MV-4-11 (cell line): ENCODE measurements around the gene KLC3.
"Not testable (repeated sequence)": the region's sequence is repeated elsewhere in the genome, so short reads cannot be mapped to it uniquely, and the experiment has no call there.

Source experiments
- DNase-seq: peaks from one replicate; lab custom pipeline; 2025; lab: John Stamatoyannopoulos, UW

The KLC3 gene

DNA sequence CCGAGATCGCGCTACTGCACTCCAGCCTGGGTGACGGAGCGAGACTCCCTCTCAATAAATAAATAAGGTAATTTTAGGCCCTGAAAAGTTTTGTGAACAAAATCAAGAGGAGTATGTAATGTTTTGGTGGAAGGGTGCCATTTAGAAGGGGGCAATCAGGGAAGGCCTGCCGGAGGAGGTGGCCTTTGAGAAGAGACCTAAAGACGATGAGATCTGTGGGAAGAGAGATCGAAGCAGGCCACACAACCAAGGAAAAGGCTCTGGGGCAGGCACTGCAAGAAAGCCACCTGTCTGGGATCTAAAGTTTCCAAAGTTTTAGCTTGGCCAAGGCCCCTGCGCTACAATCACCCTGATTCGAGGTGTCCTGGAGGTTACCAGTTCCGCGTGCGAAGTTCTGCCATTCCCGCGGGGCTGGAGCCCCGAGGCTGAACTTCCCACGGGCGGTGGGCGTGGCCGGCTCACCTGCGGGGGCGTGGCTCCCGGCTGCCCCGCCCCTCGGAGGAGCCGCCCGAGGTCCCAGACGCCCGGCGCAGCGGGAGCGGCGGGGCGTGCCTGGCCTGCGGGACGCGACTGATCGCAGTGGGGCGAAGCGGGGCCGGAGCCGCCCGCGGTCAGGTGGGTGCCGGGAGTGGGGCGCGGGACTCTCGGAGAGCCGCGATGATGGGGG is at the start of gene KLC3:
KLC3 (plus strand) TSS at position 519 of the 667 bp plus-strand sequence. CDS start 4,792 bp downstream, outside the sequence.
- DNase-seq = no peak

DNA sequence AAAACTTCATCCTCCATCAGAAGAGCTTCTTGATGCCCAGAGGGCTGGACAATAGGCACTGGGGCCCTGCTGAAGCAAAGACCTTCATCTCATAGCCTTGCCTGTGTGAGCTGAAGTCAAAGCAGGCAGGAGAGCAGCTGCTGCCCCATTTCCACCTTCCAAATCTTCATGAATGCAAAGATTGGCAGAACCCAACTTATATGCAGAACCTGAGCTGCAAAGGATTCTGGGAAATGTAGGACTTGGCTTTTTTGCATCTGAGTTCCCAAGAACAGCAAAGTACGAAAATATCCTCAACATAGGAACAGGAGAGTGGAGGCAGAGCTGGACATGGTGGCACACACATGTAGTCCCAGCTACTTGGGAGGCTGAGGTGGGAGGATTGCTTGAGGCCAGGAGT is 48.7 kb upstream of the KLC3 start:
- DNase-seq = no peak

DNA sequence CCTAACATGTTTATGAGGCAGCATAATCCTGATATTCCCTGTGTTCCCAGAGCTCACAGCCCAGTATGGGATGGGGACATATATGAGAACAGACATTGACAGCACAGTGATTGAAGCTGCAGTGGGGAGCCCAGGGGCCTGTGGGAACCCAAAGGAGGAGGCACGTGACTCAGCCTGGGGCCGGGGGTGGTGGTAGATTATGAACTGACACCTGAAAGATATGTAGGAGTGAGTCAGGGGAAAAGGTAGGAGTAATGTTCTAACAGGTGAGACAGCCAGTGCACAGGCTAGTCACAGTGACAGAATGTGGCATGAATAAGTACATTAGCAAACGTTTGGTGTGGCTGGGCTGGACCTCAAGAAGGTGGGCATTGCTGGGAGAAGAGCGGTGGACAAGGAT is 46.9 kb upstream of the KLC3 start:
- DNase-seq = no peak

DNA sequence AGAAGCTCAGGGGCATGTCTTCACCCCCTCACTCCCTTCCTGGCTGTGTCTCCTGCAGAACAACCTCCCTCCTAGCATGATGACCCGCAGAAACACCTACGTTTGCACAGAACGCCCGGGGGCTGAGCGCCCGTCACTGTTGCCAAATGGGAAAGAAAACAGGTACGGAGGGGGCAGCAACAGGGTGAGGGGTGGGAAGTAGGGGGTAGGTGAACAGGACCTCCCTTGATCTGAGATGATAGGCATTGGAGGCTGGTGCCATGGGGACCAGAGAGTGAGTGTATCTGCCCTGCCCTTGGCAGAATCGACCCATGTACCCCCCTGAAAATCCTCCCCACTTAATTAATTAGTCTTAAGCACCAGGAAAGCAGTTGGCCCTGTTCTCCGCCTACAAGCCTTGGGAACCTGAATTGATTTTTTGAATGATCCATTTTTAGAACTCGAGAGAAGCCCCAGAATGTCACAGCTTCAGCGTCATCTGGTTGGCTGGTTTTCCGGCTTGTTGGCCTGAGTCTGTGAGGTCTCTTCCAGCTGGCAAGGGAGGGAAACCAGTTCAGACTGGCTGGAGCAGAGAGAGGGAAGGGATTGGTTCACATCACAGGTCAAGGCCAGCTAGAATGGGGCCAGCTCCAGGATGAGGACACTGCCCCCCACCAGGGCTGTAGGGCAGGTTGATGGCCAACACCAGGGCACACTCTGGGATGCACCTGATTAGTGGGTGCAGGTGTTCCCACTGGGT is 46.1 kb upstream of the KLC3 start:
- no peak for DNase-seq

DNA sequence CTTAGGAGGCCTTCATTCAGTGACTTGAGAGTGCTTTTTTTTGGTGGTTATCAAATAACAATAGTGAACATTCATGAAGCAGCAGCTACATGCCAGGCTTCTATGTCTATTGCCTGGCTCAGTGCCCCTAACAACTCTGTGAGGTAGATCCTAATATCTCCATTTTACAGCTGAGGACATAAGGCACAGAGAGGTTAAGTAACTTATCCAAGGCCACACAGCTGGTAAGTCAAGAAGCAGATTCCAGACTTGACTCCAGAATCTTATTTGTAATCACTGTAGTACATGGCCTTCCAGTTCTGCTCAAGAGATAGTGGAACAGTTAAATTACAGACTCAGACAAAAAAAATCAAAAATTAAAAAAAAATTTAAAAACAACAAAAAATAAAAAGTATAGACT is 44.7 kb upstream of the KLC3 start:
- no peak for DNase-seq

DNA sequence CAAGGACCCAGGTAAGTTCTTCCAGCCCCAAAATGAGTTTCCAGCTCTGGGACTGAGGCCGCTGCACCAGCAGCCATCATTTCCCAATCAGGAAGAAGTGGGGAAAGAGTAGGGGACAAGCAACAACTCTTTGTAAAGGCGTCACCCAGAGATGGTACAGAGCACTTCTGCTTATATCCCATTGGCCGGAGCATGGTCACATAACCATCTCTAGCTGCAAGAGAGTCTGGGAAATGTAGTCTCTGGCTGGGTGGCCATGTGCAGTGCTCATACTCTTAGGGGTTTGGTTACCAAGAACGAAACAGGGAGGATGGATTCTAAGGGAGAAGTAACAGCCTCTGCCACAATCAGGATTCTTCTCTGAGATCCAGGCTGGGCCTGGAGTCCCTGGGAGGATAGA is 44.2 kb upstream of the KLC3 start:
- DNase-seq = peak; percentile 70

DNA sequence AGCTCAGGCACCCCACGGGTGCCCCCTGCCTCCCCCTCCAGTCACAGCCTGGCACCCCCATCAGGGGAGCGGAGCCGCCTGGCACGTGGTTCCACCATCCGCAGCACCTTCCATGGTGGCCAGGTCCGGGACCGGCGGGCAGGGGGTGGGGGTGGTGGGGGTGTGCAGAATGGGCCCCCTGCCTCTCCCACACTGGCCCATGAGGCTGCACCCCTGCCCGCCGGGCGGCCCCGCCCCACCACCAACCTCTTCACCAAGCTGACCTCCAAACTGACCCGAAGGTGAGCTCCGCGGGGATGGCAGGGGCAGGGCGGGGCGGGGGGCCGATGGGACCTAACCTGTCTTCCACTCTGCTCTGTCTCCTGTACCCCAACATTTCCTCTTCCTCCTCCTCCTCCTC is 42.9 kb upstream of the KLC3 start:
- DNase-seq = no peak

DNA sequence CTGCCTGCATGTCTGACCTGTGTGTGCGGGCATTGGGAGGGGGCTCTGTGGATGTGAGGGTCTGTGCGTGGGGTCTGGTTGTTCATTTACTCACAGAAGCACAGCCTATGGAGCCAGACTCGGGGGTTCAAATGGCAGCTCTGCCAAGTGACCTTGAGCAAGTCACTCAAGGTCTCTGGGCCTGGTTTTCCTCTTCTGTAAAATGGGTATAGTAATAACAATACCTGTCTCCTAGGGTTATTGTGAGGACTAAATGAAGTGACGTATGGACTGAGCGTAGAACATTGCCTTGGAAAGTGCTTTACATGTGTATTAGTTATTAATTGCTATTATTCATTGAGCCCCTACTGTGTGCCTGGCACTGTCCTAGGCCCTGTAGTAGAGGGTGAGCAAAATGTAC is 42.3 kb upstream of the KLC3 start:
- no peak for DNase-seq

DNA sequence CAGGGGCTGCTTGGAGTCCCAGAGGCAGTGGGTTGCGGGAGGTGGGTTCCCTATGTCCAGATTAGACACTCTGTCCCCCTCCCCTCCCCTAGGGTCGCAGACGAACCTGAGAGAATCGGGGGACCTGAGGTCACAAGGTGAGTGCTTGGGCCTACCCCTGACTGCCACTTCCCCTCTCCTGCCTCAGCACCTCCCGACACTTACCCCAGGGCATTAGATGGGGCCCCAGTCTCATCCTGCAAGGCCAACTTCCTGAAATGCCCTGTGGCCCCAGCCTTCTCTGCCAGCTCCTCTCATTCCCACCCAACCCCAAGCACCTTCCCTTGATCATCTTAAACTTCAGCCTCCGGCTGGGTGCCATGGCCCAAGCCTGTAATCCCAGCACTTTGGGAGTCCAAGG is 40.8 kb upstream of the KLC3 start:
- DNase-seq = no peak

DNA sequence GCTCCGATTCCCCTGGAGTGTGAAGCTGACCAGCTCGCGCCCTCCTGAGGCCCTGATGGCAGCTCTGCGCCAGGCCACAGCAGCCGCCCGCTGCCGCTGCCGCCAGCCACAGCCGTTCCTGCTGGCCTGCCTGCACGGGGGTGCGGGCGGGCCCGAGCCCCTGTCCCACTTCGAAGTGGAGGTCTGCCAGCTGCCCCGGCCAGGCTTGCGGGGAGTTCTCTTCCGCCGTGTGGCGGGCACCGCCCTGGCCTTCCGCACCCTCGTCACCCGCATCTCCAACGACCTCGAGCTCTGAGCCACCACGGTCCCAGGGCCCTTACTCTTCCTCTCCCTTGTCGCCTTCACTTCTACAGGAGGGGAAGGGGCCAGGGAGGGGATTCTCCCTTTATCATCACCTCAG is 38.1 kb upstream of the KLC3 start:
- no peak for DNase-seq

DNA sequence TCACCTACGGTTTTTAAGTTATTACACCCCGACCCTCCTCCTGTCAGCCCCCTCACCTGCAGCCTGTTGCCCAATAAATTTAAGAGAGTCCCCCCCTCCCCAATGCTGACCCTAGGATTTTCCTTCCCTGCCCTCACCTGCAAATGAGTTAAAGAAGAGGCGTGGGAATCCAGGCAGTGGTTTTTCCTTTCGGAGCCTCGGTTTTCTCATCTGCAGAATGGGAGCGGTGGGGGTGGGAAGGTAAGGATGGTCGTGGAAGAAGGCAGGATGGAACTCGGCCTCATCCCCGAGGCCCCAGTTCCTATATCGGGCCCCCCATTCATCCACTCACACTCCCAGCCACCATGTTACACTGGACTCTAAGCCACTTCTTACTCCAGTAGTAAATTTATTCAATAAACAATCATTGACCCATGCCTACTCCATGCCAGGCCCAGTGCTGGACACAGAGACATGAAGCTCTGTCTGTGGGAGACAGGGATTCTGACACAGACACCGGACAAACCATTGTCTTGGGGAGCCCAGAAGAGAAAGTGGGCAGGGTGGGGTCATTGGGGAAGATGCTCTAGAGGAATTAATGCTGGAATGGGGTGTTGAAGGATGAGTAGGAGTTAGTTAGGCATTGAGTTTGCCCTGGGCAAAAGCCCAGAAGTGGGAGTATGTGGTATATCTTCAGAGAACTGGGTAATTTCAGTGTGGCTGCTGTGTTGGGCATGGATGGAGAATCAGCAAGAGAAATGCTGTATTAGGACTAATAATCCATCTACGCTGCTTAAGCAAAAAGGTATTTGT is 37.1 kb upstream of the KLC3 start:
- DNase-seq = no peak

DNA sequence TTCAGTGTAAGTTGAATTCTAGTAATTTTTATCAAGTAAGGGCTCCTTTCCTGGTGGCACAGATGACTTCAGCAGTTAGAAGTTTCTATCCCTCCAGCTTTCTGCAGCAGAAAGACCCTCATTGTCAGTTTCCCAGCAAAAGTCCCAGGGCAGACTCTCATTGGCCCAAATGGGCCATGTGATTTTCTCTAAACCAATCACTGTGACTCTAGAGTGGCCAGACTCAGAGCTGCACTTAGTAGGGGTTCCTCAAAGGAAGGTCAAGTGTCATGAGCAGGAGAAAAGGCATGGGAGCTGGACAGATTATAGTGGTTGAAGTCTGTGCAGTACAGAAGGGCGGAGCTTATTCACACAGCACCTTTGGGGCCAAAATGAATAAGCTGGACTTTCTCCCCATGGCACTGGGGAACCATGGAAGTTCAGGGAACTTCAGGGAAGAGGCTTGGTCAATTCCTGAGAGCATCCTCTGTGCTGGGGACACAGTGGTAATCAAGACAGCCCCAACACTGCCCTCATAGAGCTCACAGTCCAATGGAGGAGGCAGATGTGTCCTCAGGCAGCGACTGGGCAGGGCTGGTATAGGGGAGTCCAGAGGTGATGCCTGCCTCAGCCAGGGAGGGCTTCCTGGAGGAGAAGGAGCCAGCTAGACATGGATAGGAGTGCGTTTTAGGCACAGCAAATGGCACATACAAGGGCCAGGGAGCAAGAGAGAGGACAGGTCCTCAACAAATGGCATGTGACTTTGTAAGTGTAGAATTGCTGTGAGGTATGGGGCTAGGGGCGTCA is 36.2 kb upstream of the KLC3 start:
- no peak for DNase-seq

DNA sequence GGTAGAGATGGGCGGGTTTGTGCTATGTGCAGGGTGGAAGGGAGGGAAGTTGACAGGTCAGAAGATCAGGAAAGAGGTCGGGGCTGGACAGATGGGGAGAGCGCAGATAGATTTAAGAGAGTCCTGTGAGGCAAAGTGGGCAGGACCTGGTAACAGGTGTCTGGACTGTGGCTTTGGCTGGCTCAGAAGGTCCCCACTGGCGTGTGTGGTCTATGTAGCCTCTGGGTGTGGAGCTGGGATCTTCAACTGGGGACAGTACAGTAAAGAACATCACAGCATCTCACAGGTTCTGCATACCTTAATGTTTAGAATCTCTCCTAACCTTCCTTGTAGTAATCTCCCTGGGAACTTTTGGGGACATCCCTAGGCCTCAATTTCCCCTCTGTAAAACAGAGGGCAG is 35.5 kb upstream of the KLC3 start:
- no peak for DNase-seq

DNA sequence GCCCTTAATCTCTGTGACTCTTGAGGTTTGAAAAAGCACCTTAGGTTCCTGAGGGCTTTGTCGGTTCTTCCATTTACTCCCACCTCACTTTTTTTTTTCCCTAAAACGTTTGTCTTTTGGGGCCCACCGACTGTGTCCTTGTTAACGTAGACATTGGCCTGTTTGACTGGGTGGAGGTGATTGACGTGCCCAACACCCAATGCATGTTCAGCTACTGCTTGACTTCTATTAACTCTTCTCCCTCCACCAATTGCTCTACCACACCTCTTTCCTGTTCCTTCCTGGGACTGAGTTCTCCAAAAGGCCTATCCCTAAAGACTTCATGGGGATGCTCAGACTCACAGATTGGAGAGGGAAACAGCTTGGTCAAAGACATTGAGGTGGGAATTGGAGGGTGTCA is 35.1 kb upstream of the KLC3 start:
- DNase-seq = no peak

DNA sequence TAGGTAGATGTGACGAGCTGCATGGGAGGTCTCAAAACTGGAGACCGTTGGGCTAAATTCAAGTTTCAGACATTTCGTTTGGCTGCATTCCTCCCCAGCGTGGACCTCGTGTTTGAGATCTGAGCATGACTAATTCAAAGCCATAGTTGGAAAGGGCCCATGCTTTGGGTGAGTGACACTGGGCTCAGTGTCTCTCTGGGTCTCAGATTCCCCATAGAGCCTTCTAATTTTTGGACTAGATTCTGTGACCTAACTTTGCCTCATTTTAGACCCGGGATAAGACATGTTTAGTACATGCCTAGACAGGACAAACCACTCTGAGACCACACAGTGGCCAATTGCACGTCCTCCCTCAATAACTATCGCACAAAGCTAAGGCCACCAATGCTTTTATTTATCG is 34.5 kb upstream of the KLC3 start:
- DNase-seq = no peak

DNA sequence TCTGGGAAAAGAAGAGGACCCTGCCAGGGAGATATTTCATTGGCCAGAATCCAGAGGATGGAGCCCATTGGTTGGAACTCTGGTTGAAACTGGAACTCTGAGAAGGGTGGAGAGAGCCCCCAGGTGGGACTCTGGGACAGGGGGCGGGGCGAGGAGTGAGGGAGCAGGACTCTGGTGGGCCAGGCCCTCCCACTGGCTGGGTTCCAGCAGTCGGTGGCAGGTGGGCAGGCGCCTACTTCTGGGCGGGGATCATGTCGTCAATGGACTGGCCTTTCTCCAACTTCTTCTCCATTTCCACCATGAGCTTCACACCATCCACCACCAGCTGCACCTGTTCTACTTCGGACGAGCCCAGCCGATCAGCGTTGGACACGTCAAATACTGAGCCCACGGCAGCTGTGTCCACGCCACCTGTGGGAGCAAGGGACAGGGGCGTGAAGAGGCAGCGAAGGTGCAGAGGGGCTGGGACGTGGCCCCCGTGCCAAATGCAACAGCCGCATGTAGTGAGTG is 34.0 kb upstream of the KLC3 start:
- no peak for DNase-seq

DNA sequence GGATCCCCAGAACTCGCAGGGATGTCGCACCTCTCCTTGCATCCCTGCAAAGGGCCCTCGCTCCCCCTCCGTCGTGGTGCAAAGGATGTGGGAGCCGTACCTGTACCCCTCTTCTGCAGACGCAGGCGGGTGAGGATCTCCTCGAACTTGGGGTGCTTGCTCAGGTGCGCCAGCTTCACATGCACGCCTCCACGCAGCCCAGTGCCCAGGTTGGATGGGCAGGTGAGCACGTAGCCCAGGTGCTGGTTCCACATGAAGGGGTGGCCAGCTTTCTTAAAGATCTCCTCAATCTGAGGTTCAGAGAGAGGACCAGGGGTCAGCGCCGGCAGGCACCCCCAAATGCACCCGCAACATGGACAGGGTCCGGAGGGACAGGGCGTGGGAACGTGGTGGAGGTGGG is 33.2 kb upstream of the KLC3 start:
- no peak for DNase-seq

DNA sequence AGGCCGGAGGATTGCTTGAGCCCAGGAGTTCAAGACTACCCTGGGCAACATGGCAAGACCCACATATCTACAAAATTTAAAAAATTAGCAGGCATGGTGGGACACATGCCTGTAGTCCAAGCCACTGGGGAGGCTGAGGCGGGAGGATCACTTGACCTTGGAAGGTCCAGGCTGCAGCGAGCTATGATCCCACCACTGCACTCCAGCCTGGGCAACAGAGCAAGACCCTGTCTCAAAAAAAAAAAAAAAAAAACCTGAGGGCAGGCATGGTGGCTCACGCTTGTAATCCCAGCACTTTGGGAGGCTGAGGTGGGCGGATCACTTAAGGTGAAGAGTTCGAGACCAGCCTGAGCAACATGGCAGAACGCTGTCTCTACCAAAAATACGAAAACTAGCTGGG is 31.2 kb upstream of the KLC3 start:
- not testable (repeated sequence) for DNase-seq

DNA sequence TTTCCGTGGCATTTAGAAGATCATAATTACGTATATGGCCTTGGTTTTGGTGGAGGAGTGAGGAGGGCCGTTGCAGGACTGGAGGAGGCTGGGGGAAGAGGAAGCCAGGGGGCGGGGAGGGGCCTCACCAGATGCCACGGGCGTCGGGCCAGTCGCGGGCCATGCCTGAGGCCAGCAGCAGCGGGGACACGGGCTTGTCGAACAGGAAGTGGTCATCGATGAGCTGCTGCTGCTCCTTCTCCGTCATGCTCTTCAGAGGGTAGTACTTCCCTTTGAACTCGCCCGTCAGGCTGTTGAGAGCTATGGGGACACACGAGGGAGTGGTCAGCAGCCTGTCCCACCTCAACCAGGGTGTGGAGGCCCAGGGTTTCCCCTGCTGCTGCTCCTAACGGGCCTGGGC is 28.9 kb upstream of the KLC3 start:
- peak; percentile 77 for DNase-seq

DNA sequence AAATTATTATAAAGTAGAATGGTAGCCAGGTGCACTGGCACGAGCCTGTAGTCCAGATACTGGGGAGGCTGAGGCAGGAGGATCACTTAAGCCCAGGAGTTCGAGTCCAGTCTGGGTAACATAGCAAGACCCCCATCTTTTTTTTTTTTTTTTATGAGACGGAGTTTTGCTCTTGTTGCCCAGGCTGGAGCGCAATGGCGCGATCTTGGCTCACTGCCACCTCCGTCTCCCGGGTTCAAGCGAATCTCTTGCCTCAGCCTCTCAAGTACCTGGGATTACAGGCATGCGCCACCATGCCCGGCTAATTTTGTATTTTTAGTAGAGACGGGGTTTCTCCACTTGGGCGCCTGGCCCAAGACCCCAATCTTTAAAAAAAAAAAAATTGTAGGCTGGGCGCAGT is 28.3 kb upstream of the KLC3 start:
- not testable (repeated sequence) for DNase-seq

DNA sequence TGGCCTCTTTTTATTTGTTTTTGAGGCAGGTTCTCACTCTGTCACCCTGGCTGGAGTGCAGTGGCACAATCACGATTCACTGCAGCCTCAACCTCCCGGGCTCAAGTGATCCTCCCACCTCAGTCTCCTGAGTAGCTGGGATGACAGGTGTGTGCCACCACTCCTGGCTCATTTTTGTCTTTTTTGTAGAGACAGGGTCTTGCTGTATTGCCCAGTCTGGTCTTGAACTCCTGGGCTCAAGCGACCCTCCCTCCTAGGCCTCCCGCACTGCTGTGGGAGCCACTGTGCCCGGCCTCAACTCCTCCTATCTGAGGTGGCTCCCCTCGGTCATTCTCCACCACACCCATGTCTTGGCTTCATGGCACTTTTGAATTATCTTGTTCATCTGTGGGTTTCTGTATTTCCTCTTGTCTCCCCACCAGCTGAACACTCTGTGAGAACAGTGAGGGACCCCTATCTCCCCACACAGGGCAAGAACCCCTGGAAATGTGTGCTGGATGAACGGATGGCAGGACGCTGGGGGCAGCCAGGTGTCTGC is 25.8 kb upstream of the KLC3 start:
- no peak for DNase-seq

DNA sequence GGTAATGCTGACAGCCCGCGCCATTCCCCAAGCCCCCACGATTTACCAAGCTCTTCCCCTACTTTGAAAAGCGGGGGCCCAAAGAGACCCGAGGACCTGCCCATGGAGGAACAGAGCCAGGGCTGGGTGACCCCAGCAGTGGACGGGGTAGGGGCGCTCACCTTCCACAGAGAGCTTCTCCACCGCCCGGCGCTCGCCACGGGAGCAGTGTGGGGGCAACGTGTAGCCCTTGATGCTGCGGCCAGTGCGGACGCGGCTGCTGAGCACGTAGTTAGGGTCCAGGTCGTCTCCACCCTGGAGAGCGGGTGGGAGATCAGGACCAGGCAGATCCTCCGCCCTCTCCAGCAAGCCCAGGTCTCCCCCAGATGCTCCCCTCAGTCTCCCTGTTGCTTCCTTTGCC is 25.2 kb upstream of the KLC3 start:
- DNase-seq = no peak
